Liver (tissue), 9 donors: Measurements from ENCODE around the gene PGM3. TPM values are rescaled to one million over a fixed set of nuclear protein-coding genes. Genes with fewer than 3 reads are reported as not detected.

Experiments used
- DNase-seq: peaks from one replicate; pipeline ENCODE4 v3.0.0-alpha.2; 2017; ENCODE audit warnings: low spot score
- H3K27ac ChIP-seq, 2 donors: one replicate each; pipeline ENCODE4 v1.7.0; 2013; ENCODE audit warnings: inconsistent platforms in 2 of 2, low read length in 2 of 2, control low read depth in 1 of 2, low read depth in 1 of 2, mild to moderate bottlenecking in 1 of 2
- H3K27me3 ChIP-seq, 4 donors: one replicate each; pipeline versions ENCODE4 v1.6.1 to v1.7.0; 2013; ENCODE audit warnings: low read length in 3 of 4, inconsistent platforms in 1 of 4, mild to moderate bottlenecking in 1 of 4, moderate library complexity in 1 of 4; ENCODE audit not compliant: control insufficient read depth in 4 of 4, insufficient read depth in 4 of 4
- H3K36me3 ChIP-seq, 4 donors: one replicate each; pipeline versions ENCODE4 v1.6.1 to v1.7.0; 2013; ENCODE audit warnings: low read length in 3 of 4, mild to moderate bottlenecking in 3 of 4, low read depth in 1 of 4, moderate library complexity in 1 of 4; ENCODE audit not compliant: control insufficient read depth in 4 of 4, insufficient read depth in 3 of 4
- H3K4me1 ChIP-seq, 4 donors: one replicate each; pipeline versions ENCODE4 v1.6.1 to v1.7.0; 2013; ENCODE audit warnings: low read length in 3 of 4, mild to moderate bottlenecking in 3 of 4, moderate library complexity in 1 of 4; ENCODE audit not compliant: control insufficient read depth in 4 of 4, insufficient read depth in 4 of 4
- H3K4me3 ChIP-seq, 3 donors: one replicate each; pipeline versions ENCODE4 v1.6.1 to v1.7.0; 2013; ENCODE audit warnings: low read length in 3 of 3, control low read depth in 1 of 3, low read depth in 1 of 3, mild to moderate bottlenecking in 1 of 3
- H3K9ac ChIP-seq, 2 donors: one replicate each; pipeline ENCODE4 v1.7.0; 2013; ENCODE audit warnings: low read length in 2 of 2, mild to moderate bottlenecking in 2 of 2, moderate library complexity in 2 of 2, control low read depth in 1 of 2, low read depth in 1 of 2
- H3K9me3 ChIP-seq, 4 donors: one replicate each; pipeline versions ENCODE4 v1.6.1 to v1.7.0; 2013; ENCODE audit warnings: low read length in 3 of 4; ENCODE audit not compliant: control insufficient read depth in 4 of 4
- EGR1 ChIP-seq, 2 donors: IDR thresholded peaks; 2 replicates each; pipeline ENCODE4 v1.6.1; 2016 to 2018; ENCODE audit warnings: antibody characterized with exemption in 2 of 2, low read depth in 2 of 2
- FOXA2 ChIP-seq: IDR thresholded peaks from 2 replicates; pipeline ENCODE4 v1.6.1; 2016; ENCODE audit warnings: antibody characterized with exemption
- GABPA ChIP-seq, 2 donors: IDR thresholded peaks in 1 of 2; conservative IDR thresholded peaks in 1 of 2; 2 replicates each; pipeline ENCODE4 v1.6.1; 2016; ENCODE audit warnings: antibody characterized with exemption in 2 of 2, mild to moderate bottlenecking in 1 of 2, moderate library complexity in 1 of 2
- HNF4A ChIP-seq, 2 donors: conservative IDR thresholded peaks; 2 replicates each; pipeline ENCODE4 v1.6.1; 2016; ENCODE audit warnings: antibody characterized with exemption in 2 of 2, mild to moderate bottlenecking in 2 of 2
- HNF4G ChIP-seq: IDR thresholded peaks from 2 replicates; pipeline ENCODE4 v1.6.1; 2016; ENCODE audit warnings: antibody characterized with exemption
- JUND ChIP-seq, 2 donors: IDR thresholded peaks; 2 replicates each; pipeline ENCODE4 v1.6.1; 2016; ENCODE audit warnings: antibody characterized with exemption in 2 of 2
- NR2F2 ChIP-seq: IDR thresholded peaks from 2 replicates; pipeline ENCODE4 v1.6.1; 2016; ENCODE audit warnings: antibody characterized with exemption
- RAD21 ChIP-seq, 2 donors: IDR thresholded peaks; 2 replicates each; pipeline ENCODE4 v1.6.1; 2016; ENCODE audit warnings: antibody characterized with exemption in 2 of 2, mild to moderate bottlenecking in 2 of 2
- RXRA ChIP-seq, 2 donors: IDR thresholded peaks; 2 replicates each; pipeline ENCODE4 v1.6.1; 2017 to 2018; ENCODE audit warnings: antibody characterized with exemption in 2 of 2, mild to moderate bottlenecking in 1 of 2
- SP1 ChIP-seq: IDR thresholded peaks from 2 replicates; pipeline ENCODE4 v1.6.1; 2018; ENCODE audit warnings: antibody characterized with exemption, mild to moderate bottlenecking
- TAF1 ChIP-seq: conservative IDR thresholded peaks from 2 replicates; pipeline ENCODE4 v1.6.1; 2016; ENCODE audit warnings: antibody characterized with exemption, mild to moderate bottlenecking
- YY1 ChIP-seq: IDR thresholded peaks from 2 replicates; pipeline ENCODE4 v1.6.1; 2016; ENCODE audit warnings: antibody characterized with exemption, mild to moderate bottlenecking
- polyA plus RNA-seq, 2 donors: library from polyadenylated mRNA; stranded (reverse) in 1 of 2; unstranded in 1 of 2; fragments of 200-250 nt in 1 of 2; fragments of >200 nt in 1 of 2; fragmentation: Nextera tagmentation in 1 of 2; extraction: Ambion mirVana in 1 of 2; gene quantifications; one replicate each; pipeline versions ENCODE4 v1.2.1 to v1.2.3, GENCODE V29; 2013 to 2015
- total RNA-seq, 2 donors: library from RNA; depleted of rRNA; stranded (reverse); fragments of >200 nt; gene quantifications; one replicate each; pipeline ENCODE4 v1.2.3, GENCODE V29; 2014
- TF ChIP-seq, protein P1 (sequence below): IDR thresholded peaks from 2 replicates; pipeline ENCODE4 v1.6.1; 2016; ENCODE audit warnings: antibody characterized with exemption
- TF ChIP-seq, protein P2 (sequence below): fragments of 150-350 bp; IDR thresholded peaks from 2 replicates; pipeline ENCODE4 v1.5.1; 2017; ENCODE audit warnings: improper control_type of control experiment, low read depth, low read length; ENCODE audit not compliant: missing input control
- TF ChIP-seq, protein P3 (sequence below): IDR thresholded peaks from 2 replicates; pipeline ENCODE4 v1.6.1; 2016; ENCODE audit warnings: antibody characterized with exemption
- TF ChIP-seq, protein P4 (sequence below): IDR thresholded peaks from 2 replicates; pipeline ENCODE4 v1.6.1; 2016; ENCODE audit warnings: antibody characterized with exemption, mild to moderate bottlenecking
- donor health status: healthy.
- donor health status: healthy.
- donor health status: healthy.
- donor health status: healthy.
- donor health status: healthy.

PGM3 gene
- total and polyA plus RNA-seq, 4 donors: 14.7 to 61.1 (median 26.0) TPM

DNA sequence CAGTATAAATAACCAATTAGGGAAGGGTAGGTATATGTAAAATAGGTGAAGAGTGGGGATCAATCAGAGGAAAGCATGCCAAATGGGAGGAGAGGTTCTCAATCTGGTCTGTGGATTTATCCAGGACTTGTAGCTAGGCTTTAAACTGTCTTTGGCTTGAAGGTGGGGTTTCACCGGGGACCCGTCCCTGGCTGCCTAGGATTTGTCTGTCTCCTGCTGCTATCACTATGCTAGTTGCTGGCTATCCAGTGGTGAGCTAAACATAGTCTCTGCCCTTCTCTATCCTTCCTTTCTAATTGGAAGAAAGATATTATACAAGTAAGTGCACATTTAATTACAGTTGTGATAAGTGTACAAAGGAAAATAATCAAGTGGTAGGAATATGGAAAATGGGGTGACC lies 66.8 kb downstream of the PGM3 start (continued):
- TF ChIP-seq, protein P1, sequence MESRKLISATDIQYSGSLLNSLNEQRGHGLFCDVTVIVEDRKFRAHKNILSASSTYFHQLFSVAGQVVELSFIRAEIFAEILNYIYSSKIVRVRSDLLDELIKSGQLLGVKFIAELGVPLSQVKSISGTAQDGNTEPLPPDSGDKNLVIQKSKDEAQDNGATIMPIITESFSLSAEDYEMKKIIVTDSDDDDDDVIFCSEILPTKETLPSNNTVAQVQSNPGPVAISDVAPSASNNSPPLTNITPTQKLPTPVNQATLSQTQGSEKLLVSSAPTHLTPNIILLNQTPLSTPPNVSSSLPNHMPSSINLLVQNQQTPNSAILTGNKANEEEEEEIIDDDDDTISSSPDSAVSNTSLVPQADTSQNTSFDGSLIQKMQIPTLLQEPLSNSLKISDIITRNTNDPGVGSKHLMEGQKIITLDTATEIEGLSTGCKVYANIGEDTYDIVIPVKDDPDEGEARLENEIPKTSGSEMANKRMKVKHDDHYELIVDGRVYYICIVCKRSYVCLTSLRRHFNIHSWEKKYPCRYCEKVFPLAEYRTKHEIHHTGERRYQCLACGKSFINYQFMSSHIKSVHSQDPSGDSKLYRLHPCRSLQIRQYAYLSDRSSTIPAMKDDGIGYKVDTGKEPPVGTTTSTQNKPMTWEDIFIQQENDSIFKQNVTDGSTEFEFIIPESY: no peak
- no peak for TF ChIP-seq SP1

DNA sequence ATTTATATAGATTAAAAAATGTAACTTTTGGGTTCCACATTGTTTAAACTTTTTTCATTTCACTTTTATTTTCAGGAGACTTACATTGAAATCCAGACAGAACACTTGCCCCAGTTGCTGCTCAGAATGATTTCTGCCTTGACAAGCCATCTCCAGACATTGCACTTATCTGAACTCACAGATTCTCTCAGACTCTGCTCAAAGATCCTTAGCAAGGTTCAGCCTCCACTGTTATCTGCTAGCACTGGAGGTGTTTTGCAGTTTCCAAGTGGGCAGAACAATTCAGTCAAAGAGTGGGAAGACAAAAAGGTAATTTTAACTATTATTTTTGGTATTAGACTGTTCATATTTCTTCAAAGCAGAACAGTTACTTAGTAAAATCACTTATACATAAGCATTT lies 67.6 kb downstream of the PGM3 start:
- no peak for DNase-seq
- Histone ChIP-seq H3K4me3 (no peak overlapping the region), H3K4me1 (no peaks in the 10 kb centered on the region), H3K9me3 (no peaks in the 10 kb centered on the region), H3K36me3 (peaks cover 8 to 62% (median 37%) of the 10 kb centered on the region in 4 donors), H3K27me3 (no peaks in the 10 kb centered on the region), H3K27ac (no peak overlapping the region), H3K9ac (no peak overlapping the region)
- TF ChIP-seq NR2F2 (no peak), GABPA (IDR thresholded peaks at IDR 0.05 in 1 of 2, conservative IDR thresholded peaks at IDR 0.05 in 1 of 2) (no peak), YY1 (no peak), JUND (IDR thresholded peaks at IDR 0.05) (no peak), RAD21 (IDR thresholded peaks at IDR 0.05) (no peak), TAF1 (no peak), HNF4G (no peak), FOXA2 (no peak), EGR1 (IDR thresholded peaks at IDR 0.05; ENCODE audit: low read depth in 2 of 2) (no peak), SP1 (no peak), RXRA (IDR thresholded peaks at IDR 0.05) (no peak), HNF4A (conservative IDR thresholded peaks at IDR 0.05) (no peak)
- TF ChIP-seq, protein P2, sequence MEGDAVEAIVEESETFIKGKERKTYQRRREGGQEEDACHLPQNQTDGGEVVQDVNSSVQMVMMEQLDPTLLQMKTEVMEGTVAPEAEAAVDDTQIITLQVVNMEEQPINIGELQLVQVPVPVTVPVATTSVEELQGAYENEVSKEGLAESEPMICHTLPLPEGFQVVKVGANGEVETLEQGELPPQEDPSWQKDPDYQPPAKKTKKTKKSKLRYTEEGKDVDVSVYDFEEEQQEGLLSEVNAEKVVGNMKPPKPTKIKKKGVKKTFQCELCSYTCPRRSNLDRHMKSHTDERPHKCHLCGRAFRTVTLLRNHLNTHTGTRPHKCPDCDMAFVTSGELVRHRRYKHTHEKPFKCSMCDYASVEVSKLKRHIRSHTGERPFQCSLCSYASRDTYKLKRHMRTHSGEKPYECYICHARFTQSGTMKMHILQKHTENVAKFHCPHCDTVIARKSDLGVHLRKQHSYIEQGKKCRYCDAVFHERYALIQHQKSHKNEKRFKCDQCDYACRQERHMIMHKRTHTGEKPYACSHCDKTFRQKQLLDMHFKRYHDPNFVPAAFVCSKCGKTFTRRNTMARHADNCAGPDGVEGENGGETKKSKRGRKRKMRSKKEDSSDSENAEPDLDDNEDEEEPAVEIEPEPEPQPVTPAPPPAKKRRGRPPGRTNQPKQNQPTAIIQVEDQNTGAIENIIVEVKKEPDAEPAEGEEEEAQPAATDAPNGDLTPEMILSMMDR: no peak
- TF ChIP-seq, protein P3, sequence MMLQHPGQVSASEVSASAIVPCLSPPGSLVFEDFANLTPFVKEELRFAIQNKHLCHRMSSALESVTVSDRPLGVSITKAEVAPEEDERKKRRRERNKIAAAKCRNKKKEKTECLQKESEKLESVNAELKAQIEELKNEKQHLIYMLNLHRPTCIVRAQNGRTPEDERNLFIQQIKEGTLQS: no peak
- TF ChIP-seq, protein P4, sequence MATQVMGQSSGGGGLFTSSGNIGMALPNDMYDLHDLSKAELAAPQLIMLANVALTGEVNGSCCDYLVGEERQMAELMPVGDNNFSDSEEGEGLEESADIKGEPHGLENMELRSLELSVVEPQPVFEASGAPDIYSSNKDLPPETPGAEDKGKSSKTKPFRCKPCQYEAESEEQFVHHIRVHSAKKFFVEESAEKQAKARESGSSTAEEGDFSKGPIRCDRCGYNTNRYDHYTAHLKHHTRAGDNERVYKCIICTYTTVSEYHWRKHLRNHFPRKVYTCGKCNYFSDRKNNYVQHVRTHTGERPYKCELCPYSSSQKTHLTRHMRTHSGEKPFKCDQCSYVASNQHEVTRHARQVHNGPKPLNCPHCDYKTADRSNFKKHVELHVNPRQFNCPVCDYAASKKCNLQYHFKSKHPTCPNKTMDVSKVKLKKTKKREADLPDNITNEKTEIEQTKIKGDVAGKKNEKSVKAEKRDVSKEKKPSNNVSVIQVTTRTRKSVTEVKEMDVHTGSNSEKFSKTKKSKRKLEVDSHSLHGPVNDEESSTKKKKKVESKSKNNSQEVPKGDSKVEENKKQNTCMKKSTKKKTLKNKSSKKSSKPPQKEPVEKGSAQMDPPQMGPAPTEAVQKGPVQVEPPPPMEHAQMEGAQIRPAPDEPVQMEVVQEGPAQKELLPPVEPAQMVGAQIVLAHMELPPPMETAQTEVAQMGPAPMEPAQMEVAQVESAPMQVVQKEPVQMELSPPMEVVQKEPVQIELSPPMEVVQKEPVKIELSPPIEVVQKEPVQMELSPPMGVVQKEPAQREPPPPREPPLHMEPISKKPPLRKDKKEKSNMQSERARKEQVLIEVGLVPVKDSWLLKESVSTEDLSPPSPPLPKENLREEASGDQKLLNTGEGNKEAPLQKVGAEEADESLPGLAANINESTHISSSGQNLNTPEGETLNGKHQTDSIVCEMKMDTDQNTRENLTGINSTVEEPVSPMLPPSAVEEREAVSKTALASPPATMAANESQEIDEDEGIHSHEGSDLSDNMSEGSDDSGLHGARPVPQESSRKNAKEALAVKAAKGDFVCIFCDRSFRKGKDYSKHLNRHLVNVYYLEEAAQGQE: no peak
